B cell (primary cell): ENCODE results near the gene GRIP2. TPM values are rescaled to one million over a fixed set of nuclear protein-coding genes. Genes with fewer than 3 reads are reported as not detected.

ENCODE experiments used
- ATAC-seq: fragments of 200-7000 bp; cut with Tn5 transposase; one replicate; pipeline ENCODE4 v1.10.0; 2021; ENCODE audit warnings: low read depth, mild to moderate bottlenecking, moderate number of reproducible peaks, moderate library complexity
- CTCF ChIA-PET: fragments of 350-600 bp; sonication (Branson Sonifier 250); formaldehyde crosslinking; loops from one replicate; lab custom pipeline; 2021; ENCODE audit warnings: antibody characterized with exemption, inconsistent platforms; lab: Charles Lee
- POLR2A ChIA-PET: fragments of 350-600 bp; sonication (Branson Sonifier 250); formaldehyde crosslinking; loops from one replicate; lab custom pipeline; 2021; ENCODE audit warnings: antibody characterized with exemption; lab: Charles Lee
- DNase-seq: peaks from one replicate; pipeline ENCODE4 v3.0.0; 2013
- H2AFZ ChIP-seq: 2 replicates; pipeline ENCODE4 v1.6.1; 2012; ENCODE audit warnings: mild to moderate bottlenecking, low read depth, low read length; ENCODE audit not compliant: insufficient read depth, poor library complexity, severe bottlenecking
- H3K27ac ChIP-seq, 2 donors: 1 replicate in 1 of 2; 2 replicates in 1 of 2; pipeline ENCODE4 v1.5.1; 2012 to 2013; ENCODE audit warnings: low read length in 2 of 2, mild to moderate bottlenecking in 2 of 2, moderate library complexity in 1 of 2
- H3K27me3 ChIP-seq, 4 experiments: fragments of 200-600 bp in 1 of 4; sonication (generic) in 1 of 4; replicated peaks in 1 of 4; 1 replicate in 2 of 4; 2 replicates in 2 of 4; pipeline versions ENCODE4 v1.6.1 to v1.7.0; 2013 to 2016; ENCODE audit warnings: low read length in 3 of 4, mild to moderate bottlenecking in 2 of 4, mixed read lengths in 1 of 4, moderate library complexity in 1 of 4; ENCODE audit not compliant: insufficient read depth in 4 of 4, control insufficient read depth in 3 of 4; ENCODE audit errors: control extremely low read depth in 1 of 4
- H3K36me3 ChIP-seq, 2 experiments: replicated peaks in 1 of 2; 1 replicate in 1 of 2; 2 replicates in 1 of 2; pipeline versions ENCODE4 v1.6.1 to v1.7.1; 2013; ENCODE audit warnings: low read length in 1 of 2; ENCODE audit not compliant: insufficient read depth in 2 of 2, control insufficient read depth in 1 of 2; ENCODE audit errors: control extremely low read depth in 1 of 2, extremely low read depth in 1 of 2
- H3K4me1 ChIP-seq, 2 donors: fragments of 200-600 bp in 1 of 2; sonication (generic) in 1 of 2; 1 replicate in 1 of 2; 2 replicates in 1 of 2; pipeline versions ENCODE4 v1.5.1 to v1.6.1; 2013 to 2017; ENCODE audit warnings: low read length in 2 of 2; ENCODE audit not compliant: control insufficient read depth in 2 of 2, insufficient read depth in 2 of 2
- H3K4me2 ChIP-seq: replicated peaks from 2 replicates; pipeline ENCODE3; 2012; ENCODE audit warnings: mild to moderate bottlenecking, low read depth, low read length; ENCODE audit not compliant: poor library complexity, severe bottlenecking
- H3K4me3 ChIP-seq, 5 experiments: fragments of 200-600 bp in 1 of 5; sonication (generic) in 1 of 5; 1 replicate in 3 of 5; 2 replicates in 2 of 5; pipeline versions ENCODE4 v1.5.1 to v1.7.0; 2011 to 2016; ENCODE audit warnings: low read length in 4 of 5, mild to moderate bottlenecking in 4 of 5, low read depth in 2 of 5, control low read depth in 1 of 5, moderate library complexity in 1 of 5; ENCODE audit not compliant: insufficient read depth in 1 of 5; ENCODE audit errors: control extremely low read depth in 1 of 5, extremely low read depth in 1 of 5
- H3K79me2 ChIP-seq: fragments of 200-600 bp; sonication (generic); one replicate; pipeline ENCODE4 v1.6.0; 2016; ENCODE audit warnings: low read length; ENCODE audit not compliant: control insufficient read depth, insufficient read depth
- H3K9ac ChIP-seq: fragments of 200-600 bp; sonication (generic); 2 replicates; pipeline ENCODE4 v1.6.1; 2017; ENCODE audit warnings: mild to moderate bottlenecking, low read length, moderate library complexity
- H3K9me3 ChIP-seq, 3 donors: one replicate each; pipeline versions ENCODE4 v1.6.1 to v1.7.1; 2013; ENCODE audit warnings: low read length in 2 of 3; ENCODE audit not compliant: control insufficient read depth in 2 of 3, insufficient read depth in 1 of 3; ENCODE audit errors: control extremely low read depth in 1 of 3
- H4K20me1 ChIP-seq: 2 replicates; pipeline ENCODE4 v1.6.0; 2012; ENCODE audit warnings: mild to moderate bottlenecking, low read length; ENCODE audit not compliant: insufficient read depth, control insufficient read depth, poor library complexity, severe bottlenecking
- H3K27ac Mint-ChIP-seq: one replicate; pipeline ENCODE4 v1.8.0; 2021; ENCODE audit warnings: mixed read lengths
- H3K27me3 Mint-ChIP-seq: one replicate; pipeline ENCODE4 v1.8.0; 2021; ENCODE audit warnings: mixed read lengths
- H3K4me1 Mint-ChIP-seq: one replicate; pipeline ENCODE4 v1.8.0; 2021; ENCODE audit warnings: mixed read lengths
- H3K4me3 Mint-ChIP-seq: one replicate; pipeline ENCODE4 v1.8.0; 2021; ENCODE audit warnings: mixed read lengths
- H3K9me3 Mint-ChIP-seq: one replicate; pipeline ENCODE4 v1.8.0; 2022; ENCODE audit warnings: mixed read lengths; ENCODE audit not compliant: insufficient read depth
- CTCF ChIP-seq: fragments of 200-600 bp; IDR thresholded peaks from one replicate; pipeline ENCODE4 v1.8.0; 2022; ENCODE audit warnings: antibody characterized with exemption, mild to moderate bottlenecking
- EZH2 ChIP-seq: IDR thresholded peaks from 2 replicates; pipeline ENCODE4 v1.6.1; 2012; ENCODE audit warnings: borderline replicate concordance, low read depth, mild to moderate bottlenecking, moderate library complexity, low read length; ENCODE audit not compliant: insufficient read depth, poor library complexity, severe bottlenecking
- WGBS: methylation state at CpG from one replicate; pipeline ENCODE4 v1.1.5; 2013; ENCODE audit warnings: missing lambda C conversion rate; ENCODE audit not compliant: insufficient coverage; 5-methylcytosine and 5-hydroxymethylcytosine counted together
- intact Hi-C: fragments of 100-400 bp; cut with micrococcal nuclease; formaldehyde crosslinking; loops from one replicate; pipeline ENCODE4 v1.10.0; 2022
- polyA plus RNA-seq: library from polyadenylated mRNA; depleted of rRNA; stranded (reverse); fragments of >200 nt; gene quantifications from 2 replicates; pipeline ENCODE4 v1.2.3, GENCODE V29; 2012
- total RNA-seq, 2 donors: library from RNA; stranded (reverse); fragments of 120-200 nt in 1 of 2; gene quantifications; 1 replicate in 1 of 2; 2 replicates in 1 of 2; pipeline versions ENCODE4 v1.2.3 to v1.2.4, GENCODE V29; 2013 to 2022

Gene GRIP2
- total and polyA plus RNA-seq, 2 donors (not counting 1 experiment from before 2014, with no cell fraction given): not detected

GRCh38 chr3:14537590-14538450, 2.3 kb downstream of the GRIP2 start:
- Mint-ChIP-seq H3K4me3 (no peak overlapping the region), H3K27me3 (peaks cover 9% of the 10 kb centered on the region), H3K9me3 (no peaks in the 10 kb centered on the region), H3K27ac (no peak overlapping the region), H3K4me1 (no peaks in the 10 kb centered on the region)
- no peak overlapping the region for H3K27ac ChIP-seq
- H3K9ac ChIP-seq: no peak overlapping the region
- DNase-seq (no peak), ATAC-seq (no peak)
- CTCF ChIA-PET: no interaction called here
- no peak overlapping the region for H3K4me2 ChIP-seq
- H4K20me1 ChIP-seq: no peaks in the 10 kb centered on the region
- intact Hi-C loops: no loop called here
- WGBS: 96% methylated on average over 9 of the region's 10 CpGs
- H3K9me3 ChIP-seq: no peaks in the 10 kb centered on the region
- TF ChIP-seq CTCF: no peak
- TF ChIP-seq EZH2: no peak
- H3K4me3 ChIP-seq: no peak overlapping the region
- H3K79me2 ChIP-seq: no peaks in the 10 kb centered on the region
- H3K4me1 ChIP-seq: no peaks in the 10 kb centered on the region
- no peak overlapping the region for H2AFZ ChIP-seq
- POLR2A ChIA-PET: no interaction called here
- peaks cover 0 to 4% (median 2%) of the 10 kb centered on the region in 4 experiments for H3K27me3 ChIP-seq
- H3K36me3 ChIP-seq: no peaks in the 10 kb centered on the region
